Measurements from ENCODE around the gene DYNC1H1. TPM values are rescaled to one million over a fixed set of nuclear protein-coding genes. Genes with fewer than 3 reads are reported as not detected.

The DYNC1H1 gene
- total and polyA plus RNA-seq, 2 experiments from 2014 or later: 179 to 635 TPM

DNA sequence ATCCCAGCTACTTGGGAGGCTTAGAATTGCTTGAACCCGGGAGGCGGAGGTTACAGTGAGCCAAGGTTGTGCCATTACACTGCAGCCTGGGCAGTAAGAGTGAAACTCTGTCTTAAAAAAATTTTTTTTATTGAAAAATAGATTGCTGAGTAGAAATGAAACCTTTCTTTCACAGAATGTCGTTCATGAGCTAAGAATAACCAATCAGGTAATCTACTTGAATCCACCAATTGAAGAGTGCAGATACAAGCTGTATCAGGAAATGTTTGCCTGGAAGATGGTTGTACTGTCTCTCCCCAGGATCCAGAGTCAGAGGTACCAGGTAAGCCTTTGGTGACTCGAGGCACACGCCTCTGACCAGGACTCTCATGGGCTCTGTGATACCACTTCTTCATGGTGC is 27.0 kb downstream of the DYNC1H1 start:
- no peak overlapping the region; the same call in 1 of the 2 replicates for H3K27ac ChIP-seq (ENCODE audit: low read depth)
- H3K9me2 ChIP-seq (ENCODE audit: insufficient read depth): no peaks in the 10 kb centered on the region
- Mint-ChIP-seq H3K9me3 (no peaks in the 10 kb centered on the region), H3K27ac (no peak overlapping the region), H3K4me3 (no peak overlapping the region), H3K4me1 (no peaks in the 10 kb centered on the region), H3K36me3 (ENCODE audit: low read depth) (peaks cover 79% of the 10 kb centered on the region), H3K27me3 (ENCODE audit: insufficient read depth, low read depth, poor library complexity) (peaks cover 2% of the 10 kb centered on the region)
- H3K79me2 ChIP-seq (replicated peaks; ENCODE audit: insufficient read depth): no peaks in the 10 kb centered on the region
- H3F3A ChIP-seq (replicated peaks; ENCODE audit: low read depth): 0 out of 2 replicates have a peak, but pooled peaks cover 5% of the 10 kb centered on the region
- H3K27me3 ChIP-seq (ENCODE audit: insufficient read depth): no peaks in the 10 kb centered on the region
- no peak overlapping the region for H2AFZ ChIP-seq
- TF ChIP-seq EZH2 (IDR thresholded peaks at IDR 0.05; ENCODE audit: low read depth, unreplicated experiment) (no peak), STAT1 (IDR thresholded peaks at IDR 0.05; ENCODE audit: unreplicated experiment) (no peak), ZNF331 (CRISPR knock-in tag; IDR thresholded peaks at IDR 0.05; ENCODE audit: low read depth) (no peak), EZH2phosphoT487 (IDR thresholded peaks at IDR 0.05; ENCODE audit: unreplicated experiment) (no peak), POLR2AphosphoS5 (IDR thresholded peaks at IDR 0.05; ENCODE audit: low read depth) (no peak), JUNB (IDR thresholded peaks at IDR 0.05; ENCODE audit: unreplicated experiment) (no peak), ZNF114 (CRISPR knock-in tag; IDR thresholded peaks at IDR 0.05) (no peak)
- TF ChIP-seq, protein P1, sequence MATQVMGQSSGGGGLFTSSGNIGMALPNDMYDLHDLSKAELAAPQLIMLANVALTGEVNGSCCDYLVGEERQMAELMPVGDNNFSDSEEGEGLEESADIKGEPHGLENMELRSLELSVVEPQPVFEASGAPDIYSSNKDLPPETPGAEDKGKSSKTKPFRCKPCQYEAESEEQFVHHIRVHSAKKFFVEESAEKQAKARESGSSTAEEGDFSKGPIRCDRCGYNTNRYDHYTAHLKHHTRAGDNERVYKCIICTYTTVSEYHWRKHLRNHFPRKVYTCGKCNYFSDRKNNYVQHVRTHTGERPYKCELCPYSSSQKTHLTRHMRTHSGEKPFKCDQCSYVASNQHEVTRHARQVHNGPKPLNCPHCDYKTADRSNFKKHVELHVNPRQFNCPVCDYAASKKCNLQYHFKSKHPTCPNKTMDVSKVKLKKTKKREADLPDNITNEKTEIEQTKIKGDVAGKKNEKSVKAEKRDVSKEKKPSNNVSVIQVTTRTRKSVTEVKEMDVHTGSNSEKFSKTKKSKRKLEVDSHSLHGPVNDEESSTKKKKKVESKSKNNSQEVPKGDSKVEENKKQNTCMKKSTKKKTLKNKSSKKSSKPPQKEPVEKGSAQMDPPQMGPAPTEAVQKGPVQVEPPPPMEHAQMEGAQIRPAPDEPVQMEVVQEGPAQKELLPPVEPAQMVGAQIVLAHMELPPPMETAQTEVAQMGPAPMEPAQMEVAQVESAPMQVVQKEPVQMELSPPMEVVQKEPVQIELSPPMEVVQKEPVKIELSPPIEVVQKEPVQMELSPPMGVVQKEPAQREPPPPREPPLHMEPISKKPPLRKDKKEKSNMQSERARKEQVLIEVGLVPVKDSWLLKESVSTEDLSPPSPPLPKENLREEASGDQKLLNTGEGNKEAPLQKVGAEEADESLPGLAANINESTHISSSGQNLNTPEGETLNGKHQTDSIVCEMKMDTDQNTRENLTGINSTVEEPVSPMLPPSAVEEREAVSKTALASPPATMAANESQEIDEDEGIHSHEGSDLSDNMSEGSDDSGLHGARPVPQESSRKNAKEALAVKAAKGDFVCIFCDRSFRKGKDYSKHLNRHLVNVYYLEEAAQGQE (IDR thresholded peaks at IDR 0.05; ENCODE audit: unreplicated experiment): no peak
- TF ChIP-seq, protein P2, sequence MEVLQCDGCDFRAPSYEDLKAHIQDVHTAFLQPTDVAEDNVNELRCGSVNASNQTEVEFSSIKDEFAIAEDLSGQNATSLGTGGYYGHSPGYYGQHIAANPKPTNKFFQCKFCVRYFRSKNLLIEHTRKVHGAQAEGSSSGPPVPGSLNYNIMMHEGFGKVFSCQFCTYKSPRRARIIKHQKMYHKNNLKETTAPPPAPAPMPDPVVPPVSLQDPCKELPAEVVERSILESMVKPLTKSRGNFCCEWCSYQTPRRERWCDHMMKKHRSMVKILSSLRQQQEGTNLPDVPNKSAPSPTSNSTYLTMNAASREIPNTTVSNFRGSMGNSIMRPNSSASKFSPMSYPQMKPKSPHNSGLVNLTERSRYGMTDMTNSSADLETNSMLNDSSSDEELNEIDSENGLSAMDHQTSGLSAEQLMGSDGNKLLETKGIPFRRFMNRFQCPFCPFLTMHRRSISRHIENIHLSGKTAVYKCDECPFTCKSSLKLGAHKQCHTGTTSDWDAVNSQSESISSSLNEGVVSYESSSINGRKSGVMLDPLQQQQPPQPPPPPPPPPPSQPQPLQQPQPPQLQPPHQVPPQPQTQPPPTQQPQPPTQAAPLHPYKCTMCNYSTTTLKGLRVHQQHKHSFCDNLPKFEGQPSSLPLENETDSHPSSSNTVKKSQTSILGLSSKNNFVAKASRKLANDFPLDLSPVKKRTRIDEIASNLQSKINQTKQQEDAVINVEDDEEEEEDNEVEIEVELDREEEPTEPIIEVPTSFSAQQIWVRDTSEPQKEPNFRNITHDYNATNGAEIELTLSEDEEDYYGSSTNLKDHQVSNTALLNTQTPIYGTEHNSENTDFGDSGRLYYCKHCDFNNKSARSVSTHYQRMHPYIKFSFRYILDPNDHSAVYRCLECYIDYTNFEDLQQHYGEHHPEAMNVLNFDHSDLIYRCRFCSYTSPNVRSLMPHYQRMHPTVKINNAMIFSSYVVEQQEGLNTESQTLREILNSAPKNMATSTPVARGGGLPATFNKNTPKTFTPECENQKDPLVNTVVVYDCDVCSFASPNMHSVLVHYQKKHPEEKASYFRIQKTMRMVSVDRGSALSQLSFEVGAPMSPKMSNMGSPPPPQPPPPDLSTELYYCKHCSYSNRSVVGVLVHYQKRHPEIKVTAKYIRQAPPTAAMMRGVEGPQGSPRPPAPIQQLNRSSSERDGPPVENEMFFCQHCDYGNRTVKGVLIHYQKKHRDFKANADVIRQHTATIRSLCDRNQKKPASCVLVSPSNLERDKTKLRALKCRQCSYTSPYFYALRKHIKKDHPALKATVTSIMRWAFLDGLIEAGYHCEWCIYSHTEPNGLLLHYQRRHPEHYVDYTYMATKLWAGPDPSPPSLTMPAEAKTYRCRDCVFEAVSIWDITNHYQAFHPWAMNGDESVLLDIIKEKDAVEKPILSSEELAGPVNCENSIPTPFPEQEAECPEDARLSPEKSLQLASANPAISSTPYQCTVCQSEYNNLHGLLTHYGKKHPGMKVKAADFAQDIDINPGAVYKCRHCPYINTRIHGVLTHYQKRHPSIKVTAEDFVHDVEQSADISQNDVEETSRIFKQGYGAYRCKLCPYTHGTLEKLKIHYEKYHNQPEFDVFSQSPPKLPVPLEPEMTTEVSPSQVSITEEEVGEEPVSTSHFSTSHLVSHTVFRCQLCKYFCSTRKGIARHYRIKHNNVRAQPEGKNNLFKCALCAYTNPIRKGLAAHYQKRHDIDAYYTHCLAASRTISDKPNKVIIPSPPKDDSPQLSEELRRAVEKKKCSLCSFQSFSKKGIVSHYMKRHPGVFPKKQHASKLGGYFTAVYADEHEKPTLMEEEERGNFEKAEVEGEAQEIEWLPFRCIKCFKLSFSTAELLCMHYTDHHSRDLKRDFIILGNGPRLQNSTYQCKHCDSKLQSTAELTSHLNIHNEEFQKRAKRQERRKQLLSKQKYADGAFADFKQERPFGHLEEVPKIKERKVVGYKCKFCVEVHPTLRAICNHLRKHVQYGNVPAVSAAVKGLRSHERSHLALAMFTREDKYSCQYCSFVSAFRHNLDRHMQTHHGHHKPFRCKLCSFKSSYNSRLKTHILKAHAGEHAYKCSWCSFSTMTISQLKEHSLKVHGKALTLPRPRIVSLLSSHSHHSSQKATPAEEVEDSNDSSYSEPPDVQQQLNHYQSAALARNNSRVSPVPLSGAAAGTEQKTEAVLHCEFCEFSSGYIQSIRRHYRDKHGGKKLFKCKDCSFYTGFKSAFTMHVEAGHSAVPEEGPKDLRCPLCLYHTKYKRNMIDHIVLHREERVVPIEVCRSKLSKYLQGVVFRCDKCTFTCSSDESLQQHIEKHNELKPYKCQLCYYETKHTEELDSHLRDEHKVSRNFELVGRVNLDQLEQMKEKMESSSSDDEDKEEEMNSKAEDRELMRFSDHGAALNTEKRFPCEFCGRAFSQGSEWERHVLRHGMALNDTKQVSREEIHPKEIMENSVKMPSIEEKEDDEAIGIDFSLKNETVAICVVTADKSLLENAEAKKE (CRISPR knock-in tag; IDR thresholded peaks at IDR 0.05): no peak
- TF ChIP-seq, protein P3, sequence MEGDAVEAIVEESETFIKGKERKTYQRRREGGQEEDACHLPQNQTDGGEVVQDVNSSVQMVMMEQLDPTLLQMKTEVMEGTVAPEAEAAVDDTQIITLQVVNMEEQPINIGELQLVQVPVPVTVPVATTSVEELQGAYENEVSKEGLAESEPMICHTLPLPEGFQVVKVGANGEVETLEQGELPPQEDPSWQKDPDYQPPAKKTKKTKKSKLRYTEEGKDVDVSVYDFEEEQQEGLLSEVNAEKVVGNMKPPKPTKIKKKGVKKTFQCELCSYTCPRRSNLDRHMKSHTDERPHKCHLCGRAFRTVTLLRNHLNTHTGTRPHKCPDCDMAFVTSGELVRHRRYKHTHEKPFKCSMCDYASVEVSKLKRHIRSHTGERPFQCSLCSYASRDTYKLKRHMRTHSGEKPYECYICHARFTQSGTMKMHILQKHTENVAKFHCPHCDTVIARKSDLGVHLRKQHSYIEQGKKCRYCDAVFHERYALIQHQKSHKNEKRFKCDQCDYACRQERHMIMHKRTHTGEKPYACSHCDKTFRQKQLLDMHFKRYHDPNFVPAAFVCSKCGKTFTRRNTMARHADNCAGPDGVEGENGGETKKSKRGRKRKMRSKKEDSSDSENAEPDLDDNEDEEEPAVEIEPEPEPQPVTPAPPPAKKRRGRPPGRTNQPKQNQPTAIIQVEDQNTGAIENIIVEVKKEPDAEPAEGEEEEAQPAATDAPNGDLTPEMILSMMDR (conservative IDR thresholded peaks at IDR 0.05; ENCODE audit: low read depth in 2 of 2): no peak
- TF ChIP-seq, protein P4, sequence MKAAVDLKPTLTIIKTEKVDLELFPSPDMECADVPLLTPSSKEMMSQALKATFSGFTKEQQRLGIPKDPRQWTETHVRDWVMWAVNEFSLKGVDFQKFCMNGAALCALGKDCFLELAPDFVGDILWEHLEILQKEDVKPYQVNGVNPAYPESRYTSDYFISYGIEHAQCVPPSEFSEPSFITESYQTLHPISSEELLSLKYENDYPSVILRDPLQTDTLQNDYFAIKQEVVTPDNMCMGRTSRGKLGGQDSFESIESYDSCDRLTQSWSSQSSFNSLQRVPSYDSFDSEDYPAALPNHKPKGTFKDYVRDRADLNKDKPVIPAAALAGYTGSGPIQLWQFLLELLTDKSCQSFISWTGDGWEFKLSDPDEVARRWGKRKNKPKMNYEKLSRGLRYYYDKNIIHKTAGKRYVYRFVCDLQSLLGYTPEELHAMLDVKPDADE (IDR thresholded peaks at IDR 0.05): no peak
- peaks cover 84% of the 10 kb centered on the region for H3K36me3 ChIP-seq (ENCODE audit: insufficient read depth)
- H4K20me1 ChIP-seq (replicated peaks; ENCODE audit: insufficient read depth): no peaks in the 10 kb centered on the region; the same call in none of the 2 replicates
- no peak for ATAC-seq
- H3K4me2 ChIP-seq: no peak overlapping the region
- no peaks in the 10 kb centered on the region for H3K4me1 ChIP-seq (ENCODE audit: insufficient read depth)
- DNase-seq (ENCODE audit: low spot score): no peak
- no peak overlapping the region for H3K4me3 ChIP-seq
